Effector memory CD8-positive, alpha-beta T cell (primary cell): ENCODE results near the gene SLC16A4.

Source experiments
- ATAC-seq: fragments of 150-1000 bp; cut with Tn5 transposase; replicated peaks from 2 replicates; pipeline ENCODE4 v1.10.0; 2021; ENCODE audit warnings: mild to moderate bottlenecking, moderate library complexity
- DNase-seq, 3 experiments: peaks; one replicate each; pipeline ENCODE4 v3.0.0; 2021
- H3K27ac Mint-ChIP-seq, 2 donors: one replicate each; pipeline ENCODE4 v1.8.0; 2022; ENCODE audit warnings: mild to moderate bottlenecking in 2 of 2, mixed read lengths in 2 of 2, moderate library complexity in 2 of 2
- H3K27me3 Mint-ChIP-seq, 2 donors: one replicate each; pipeline ENCODE4 v1.8.0; 2022; ENCODE audit warnings: mixed read lengths in 2 of 2
- H3K36me3 Mint-ChIP-seq: one replicate; pipeline ENCODE4 v1.8.0; 2022; ENCODE audit warnings: mild to moderate bottlenecking, moderate library complexity, mixed read lengths; ENCODE audit not compliant: insufficient read depth
- H3K4me1 Mint-ChIP-seq, 2 donors: one replicate each; pipeline ENCODE4 v1.8.0; 2022; ENCODE audit warnings: low read depth in 2 of 2, mixed read lengths in 2 of 2
- H3K4me3 Mint-ChIP-seq, 2 donors: one replicate each; pipeline ENCODE4 v1.8.0; 2022; ENCODE audit warnings: mild to moderate bottlenecking in 2 of 2, mixed read lengths in 2 of 2, moderate library complexity in 2 of 2
- H3K9me3 Mint-ChIP-seq, 2 donors: one replicate each; pipeline ENCODE4 v1.8.0; 2022; ENCODE audit warnings: mixed read lengths in 2 of 2

Gene SLC16A4

GRCh38 chr1:110324667-110325066 is 66.2 kb downstream of the SLC16A4 start:
- Mint-ChIP-seq H3K4me3 (no peak overlapping the region), H3K36me3 (no peaks in the 10 kb centered on the region), H3K4me1 (no peaks in the 10 kb centered on the region), H3K27ac (no peak overlapping the region), H3K9me3 (no peaks in the 10 kb centered on the region), H3K27me3 (no peaks in the 10 kb centered on the region)
- DNase-seq: no peak
- no peak for ATAC-seq

- no peak overlapping the region for H3K27ac Mint-ChIP-seq
These were observed 69.0 kb downstream of the SLC16A4 start for GRCh38 chr1:110321846-110322245.

GRCh38 chr1:110321045-110321444 is 69.8 kb downstream of the SLC16A4 start:
- no peak overlapping the region for H3K4me3 Mint-ChIP-seq
- no peak overlapping the region for H3K27ac Mint-ChIP-seq
- H3K9me3 Mint-ChIP-seq: no peaks in the 10 kb centered on the region
- DNase-seq (no peak), ATAC-seq (no peak)
- H3K4me1 Mint-ChIP-seq: no peaks in the 10 kb centered on the region
- no peaks in the 10 kb centered on the region for H3K36me3 Mint-ChIP-seq
- no peaks in the 10 kb centered on the region for H3K27me3 Mint-ChIP-seq

More at GRCh38 chr1:110321846-110322245, 69.0 kb downstream of the SLC16A4 start:
- Mint-ChIP-seq H3K27me3 (no peaks in the 10 kb centered on the region), H3K36me3 (no peaks in the 10 kb centered on the region), H3K4me3 (no peak overlapping the region), H3K9me3 (no peaks in the 10 kb centered on the region), H3K4me1 (no peaks in the 10 kb centered on the region)
- ATAC-seq: no peak
- no peak for DNase-seq

GRCh38 chr1:110320168-110320518 is 70.7 kb downstream of the SLC16A4 start:
- Mint-ChIP-seq H3K27ac (no peak overlapping the region), H3K27me3 (no peaks in the 10 kb centered on the region), H3K36me3 (no peaks in the 10 kb centered on the region), H3K9me3 (no peaks in the 10 kb centered on the region), H3K4me3 (no peak overlapping the region), H3K4me1 (no peaks in the 10 kb centered on the region)
- ATAC-seq (no peak), DNase-seq (no peak)

- H3K36me3 Mint-ChIP-seq: no peaks in the 10 kb centered on the region
- ATAC-seq (no peak), DNase-seq (no peak)
- H3K27me3 Mint-ChIP-seq: no peaks in the 10 kb centered on the region
- no peak overlapping the region for H3K27ac Mint-ChIP-seq
- H3K4me1 Mint-ChIP-seq: no peaks in the 10 kb centered on the region
- no peaks in the 10 kb centered on the region for H3K9me3 Mint-ChIP-seq
- H3K4me3 Mint-ChIP-seq: no peak overlapping the region
These were observed 71.3 kb downstream of the SLC16A4 start for GRCh38 chr1:110319332-110320167.

GRCh38 chr1:110318046-110318445 is 72.8 kb downstream of the SLC16A4 start:
- DNase-seq: no peak
- Mint-ChIP-seq H3K9me3 (no peaks in the 10 kb centered on the region), H3K27me3 (no peaks in the 10 kb centered on the region), H3K27ac (peak overlapping the region in 1 of 2 donors; percentile 50), H3K4me3 (no peak overlapping the region), H3K4me1 (no peaks in the 10 kb centered on the region), H3K36me3 (no peaks in the 10 kb centered on the region)
- no peak for ATAC-seq

GRCh38 chr1:110316735-110317134 is 74.1 kb downstream of the SLC16A4 start:
- Mint-ChIP-seq H3K36me3 (no peaks in the 10 kb centered on the region), H3K4me3 (no peak overlapping the region), H3K9me3 (no peaks in the 10 kb centered on the region), H3K27ac (no peak overlapping the region), H3K4me1 (peaks cover 0 to 3% of the 10 kb centered on the region in 2 donors), H3K27me3 (no peaks in the 10 kb centered on the region)
- no peak for ATAC-seq
- DNase-seq: no peak
